NOMO-1 treated with dmso at 0.1 percent for 144 hours (cell line): ENCODE data around the gene SMCHD1.
"Not testable (repeated sequence)": the region's sequence is repeated elsewhere in the genome, so short reads cannot be mapped to it uniquely, and the experiment has no call there.

Source experiments
- DNase-seq: peaks from one replicate; lab custom pipeline; 2025; ENCODE audit not compliant: unreplicated experiment; lab: John Stamatoyannopoulos, UW

The SMCHD1 gene

GRCh38 chr18:2656981-2657512 lies 1.5 kb downstream of the SMCHD1 start:
- no peak for DNase-seq

- peak; percentile 21 for DNase-seq
Measured at GRCh38 chr18:2657788-2658458, 2.4 kb downstream of the SMCHD1 start.

DNA sequence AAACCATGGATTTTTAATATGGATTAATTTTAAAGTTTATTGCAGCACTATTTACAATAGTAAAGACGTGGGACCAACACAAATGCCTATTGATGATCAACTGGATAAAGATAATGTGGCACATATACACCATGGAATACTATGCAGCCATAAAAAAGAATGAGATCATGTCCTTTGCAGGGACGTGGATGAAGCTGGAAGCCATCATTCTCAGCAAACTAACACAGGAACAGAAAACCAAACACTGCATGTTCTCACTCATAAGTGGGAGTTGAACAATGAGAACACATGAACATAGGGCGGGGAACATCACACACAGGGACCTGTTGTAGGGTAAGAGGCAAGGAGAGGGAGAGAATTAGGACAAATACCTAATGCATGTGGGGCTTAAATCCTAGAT lies 5.3 kb downstream of the SMCHD1 start:
- DNase-seq, result not testable (repeated sequence)

DNA sequence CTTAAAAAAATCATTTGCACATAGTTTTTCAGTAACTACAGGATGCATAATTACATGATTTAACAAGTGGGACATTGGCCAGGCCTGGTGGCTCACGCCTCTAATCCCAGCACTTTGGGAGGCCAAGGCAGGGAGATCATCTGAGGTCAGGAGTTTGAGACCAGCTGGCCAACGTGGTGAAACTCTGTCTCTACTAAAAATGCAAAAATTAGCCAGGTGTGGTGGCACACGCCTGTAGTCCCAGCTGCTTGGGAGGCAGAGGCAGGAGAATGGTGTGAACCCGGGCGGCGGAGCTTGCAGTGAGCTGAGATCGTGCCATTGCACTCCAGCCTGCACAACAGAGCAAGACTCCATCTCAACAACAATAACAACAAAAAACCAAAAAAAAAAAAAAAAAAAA lies 6.8 kb downstream of the SMCHD1 start:
- DNase-seq, result not testable (repeated sequence)

- DNase-seq, result no peak
Measured at GRCh38 chr18:2662990-2663389, 7.5 kb downstream of the SMCHD1 start.

- no peak for DNase-seq
Measured at GRCh38 chr18:2672410-2672809, 16.9 kb downstream of the SMCHD1 start.

GRCh38 chr18:2672872-2673271 lies 17.3 kb downstream of the SMCHD1 start:
- no peak for DNase-seq

DNA sequence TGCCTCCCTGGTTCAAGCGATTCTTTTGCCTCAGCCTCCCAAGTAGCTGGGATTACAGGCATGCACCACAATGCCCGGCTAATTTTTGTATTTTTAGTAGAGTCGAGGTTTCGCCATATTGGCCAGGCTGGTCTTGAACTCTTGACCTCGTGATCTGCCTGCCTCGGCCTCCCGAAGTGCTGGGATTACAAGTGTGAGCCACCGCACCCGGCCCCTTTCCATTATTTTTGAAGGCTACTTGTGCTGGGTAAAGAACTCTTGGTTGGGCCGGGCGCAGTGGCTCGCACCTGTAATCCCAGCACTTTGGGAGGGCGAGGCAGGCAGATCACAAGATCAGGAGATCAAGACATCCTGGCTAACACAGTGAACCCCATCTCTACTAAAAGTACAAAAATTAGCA lies 23.4 kb downstream of the SMCHD1 start:
- not testable (repeated sequence) for DNase-seq

DNA sequence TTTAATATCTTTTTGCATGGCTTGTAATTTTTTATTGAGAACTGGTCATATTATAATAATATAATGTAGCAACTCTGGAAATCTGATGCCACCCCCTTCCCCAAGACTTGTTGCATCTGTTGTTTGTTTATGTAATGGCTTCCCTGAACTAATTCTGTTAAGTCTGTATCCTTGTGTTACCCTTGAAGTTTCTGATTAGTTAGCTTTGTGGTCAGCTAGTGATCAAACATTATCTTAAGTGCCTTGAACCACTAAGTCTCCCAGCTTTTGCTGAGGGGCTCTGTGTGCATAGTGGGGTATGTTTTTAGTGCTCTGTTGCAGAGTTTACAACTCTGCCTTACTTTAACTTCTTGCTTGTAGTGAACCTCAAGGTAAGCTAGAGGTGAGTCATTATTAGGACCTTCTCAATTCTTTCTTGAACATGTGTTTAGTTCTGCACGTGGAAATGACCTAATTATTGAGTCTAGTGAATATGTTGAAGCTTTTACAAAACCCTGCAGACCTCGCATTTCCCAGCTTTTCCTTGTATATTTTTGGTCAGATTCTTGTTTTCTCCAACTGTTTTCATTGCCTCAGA lies 24.8 kb downstream of the SMCHD1 start:
- DNase-seq, result no peak

- no peak for DNase-seq
Measured at GRCh38 chr18:2681993-2682603, 26.6 kb downstream of the SMCHD1 start.

- no peak for DNase-seq
Measured at GRCh38 chr18:2683055-2683454, 27.5 kb downstream of the SMCHD1 start.

GRCh38 chr18:2686349-2686968 lies 30.9 kb downstream of the SMCHD1 start:
- DNase-seq, result no peak

DNA sequence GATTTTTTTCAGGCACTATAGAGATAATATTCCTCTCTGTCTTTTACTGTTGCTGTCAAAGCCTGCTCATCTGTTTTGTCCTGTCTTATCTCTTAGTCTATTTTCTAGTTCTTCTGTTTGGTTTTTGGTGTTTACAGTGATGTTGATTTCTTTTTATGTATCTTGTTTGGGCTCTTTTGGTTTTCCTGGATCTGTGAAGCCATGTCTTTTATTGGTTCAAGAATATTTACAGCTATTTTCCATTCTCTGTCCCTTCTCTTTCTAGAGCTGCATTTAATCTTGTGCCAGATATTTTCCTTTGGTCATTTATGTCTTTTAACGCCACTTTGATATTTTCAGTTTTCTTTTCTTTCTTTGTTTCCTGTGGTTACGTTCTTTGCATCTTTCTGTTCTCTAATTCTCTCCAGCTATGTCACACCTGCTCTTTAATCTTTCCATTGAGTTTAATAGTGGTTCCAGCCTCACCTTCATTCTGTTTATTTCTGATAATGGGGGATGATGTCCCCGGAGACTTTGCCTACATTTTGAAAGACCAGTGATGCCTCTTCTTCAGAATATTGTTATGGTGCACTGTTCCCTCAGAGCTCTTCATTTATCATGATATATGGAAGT lies 32.0 kb downstream of the SMCHD1 start:
- DNase-seq, result no peak

DNA sequence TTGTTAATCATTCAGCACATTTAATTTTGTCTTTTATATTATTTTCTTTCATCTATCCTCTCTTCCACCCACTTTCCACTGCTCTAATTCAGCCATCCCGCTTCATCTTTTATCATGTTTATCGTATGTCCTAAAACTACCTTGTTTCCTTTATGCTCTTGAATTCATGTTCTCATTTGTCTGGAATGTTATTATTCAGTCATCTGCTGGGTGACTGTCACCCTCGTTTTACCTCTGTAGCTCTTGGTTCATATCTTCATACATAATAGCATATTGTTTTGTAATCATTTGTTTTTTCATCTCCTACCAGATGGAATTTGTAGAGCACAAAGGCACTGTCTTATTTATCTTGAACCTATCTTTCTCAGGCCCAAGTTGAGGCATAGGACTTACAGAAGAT lies 37.0 kb downstream of the SMCHD1 start:
- no peak for DNase-seq

DNA sequence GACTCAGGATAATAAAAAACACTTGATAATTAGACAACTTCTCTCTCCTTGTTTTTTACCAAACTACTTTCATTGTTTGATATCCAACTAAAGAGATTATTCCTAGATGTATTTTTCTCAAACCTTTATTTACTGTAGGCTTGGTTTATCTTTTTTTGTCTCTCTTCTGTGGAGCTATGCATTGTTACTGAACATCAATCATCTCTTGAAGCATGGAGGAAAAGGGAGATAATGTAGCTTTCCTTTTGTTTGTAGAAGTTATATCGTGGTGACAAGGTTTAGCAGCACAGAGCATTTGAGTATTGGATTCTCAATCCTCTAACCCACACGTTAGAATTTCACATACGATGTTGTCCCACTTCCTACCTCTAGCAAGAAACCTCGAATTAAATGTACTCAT lies 41.7 kb downstream of the SMCHD1 start:
- DNase-seq, result no peak

GRCh38 chr18:2699001-2699400 lies 43.5 kb downstream of the SMCHD1 start:
- no peak for DNase-seq

- no peak for DNase-seq
Measured at GRCh38 chr18:2704541-2704940, 49.0 kb downstream of the SMCHD1 start.

DNA sequence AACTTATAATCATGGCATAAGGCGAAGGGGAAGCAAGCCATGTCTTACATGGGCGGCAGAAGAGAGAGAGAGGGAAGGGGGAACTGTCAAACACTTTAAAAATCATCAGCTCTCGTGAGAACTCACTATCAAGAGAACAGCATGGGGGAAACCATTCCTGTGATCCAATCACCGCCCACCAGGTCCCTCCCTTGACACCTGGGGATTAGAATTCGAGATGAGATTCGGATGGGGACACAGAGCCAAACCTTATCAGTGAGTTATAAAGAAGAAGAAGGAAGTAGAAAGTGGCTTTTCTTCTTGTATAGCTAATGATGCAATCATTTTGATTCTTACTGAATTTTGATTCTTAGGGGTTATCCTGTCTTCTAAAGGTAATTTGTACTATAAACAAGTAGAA lies 51.4 kb downstream of the SMCHD1 start:
- DNase-seq, result no peak

GRCh38 chr18:2707551-2708168 lies 52.1 kb downstream of the SMCHD1 start:
- no peak for DNase-seq

DNA sequence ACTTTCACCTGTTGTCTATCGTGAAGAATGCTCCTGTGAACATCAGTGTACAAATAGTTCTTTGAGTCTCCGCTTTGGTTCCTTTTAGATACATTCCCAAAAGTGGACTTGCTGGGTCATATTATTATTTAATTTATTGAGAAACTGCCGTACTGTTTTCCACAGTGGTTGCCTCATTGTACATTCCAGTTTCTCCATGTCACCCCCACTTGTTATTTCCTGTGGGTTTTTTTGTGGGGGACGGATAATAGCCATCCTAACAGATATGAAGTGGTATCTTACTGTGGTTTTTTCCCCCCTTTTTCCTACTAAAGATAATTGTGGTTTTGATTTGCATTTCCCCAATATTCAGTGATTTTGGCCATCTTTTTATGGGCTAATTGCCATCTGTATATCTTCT lies 53.8 kb downstream of the SMCHD1 start:
- no peak for DNase-seq

DNA sequence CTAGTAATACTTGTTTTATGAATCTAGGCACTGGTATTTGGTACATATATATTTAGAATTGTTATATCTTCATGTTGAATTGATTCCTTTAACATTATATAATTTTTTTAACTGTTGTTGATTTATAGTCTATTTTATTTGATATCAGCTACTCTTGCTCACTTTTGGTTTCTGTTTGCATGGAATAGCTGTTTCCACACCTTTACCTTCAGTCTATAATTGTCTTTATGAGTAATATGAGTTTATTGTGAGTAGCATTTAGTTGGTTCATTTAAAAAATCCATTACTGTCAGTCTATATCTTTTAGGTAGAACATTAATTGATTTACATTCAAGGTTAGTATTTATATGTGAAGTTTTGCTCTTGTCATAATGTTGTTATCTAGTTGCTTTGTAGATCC lies 58.6 kb downstream of the SMCHD1 start:
- no peak for DNase-seq
